Measurements from ENCODE around the gene LRRC14B. TPM values are rescaled to one million over a fixed set of nuclear protein-coding genes. Genes with fewer than 3 reads are reported as not detected.
"Not testable (repeated sequence)": the region's sequence is repeated elsewhere in the genome, so short reads cannot be mapped to it uniquely, and the experiment has no call there.

LRRC14B gene
- total RNA-seq, 4 donors from 2014 or later: not detected

- no peaks in the 10 kb centered on the region for H3K9me3 ChIP-seq
- H3K27me3 ChIP-seq: no peaks in the 10 kb centered on the region
- H3K4me3 ChIP-seq: no peak overlapping the region
- no peak overlapping the region for H3K27ac ChIP-seq
- H3K36me3 ChIP-seq: no peaks in the 10 kb centered on the region
- DNase-seq: peak in 1 of 3 donors; percentile 39
- no peak for TF ChIP-seq POLR2A (IDR thresholded peaks at IDR 0.05)
- TF ChIP-seq CTCF (IDR thresholded peaks at IDR 0.05): no peak
- peaks cover 0 to 7% (median 0%) of the 10 kb centered on the region in 4 donors for H3K4me1 ChIP-seq
Observed at GRCh38 chr5:196350-196749, 5.1 kb downstream of the LRRC14B start.

GRCh38 chr5:197031-197430 lies 5.7 kb downstream of the LRRC14B start:
- not testable (repeated sequence) for H3K27me3 ChIP-seq, H3K27ac ChIP-seq, H3K9me3 ChIP-seq, H3K36me3 ChIP-seq, H3K4me3 ChIP-seq, H3K4me1 ChIP-seq
- peak in 1 of 6 experiments; percentile 13 for TF ChIP-seq CTCF (IDR thresholded peaks at IDR 0.05)
- DNase-seq: peak in 1 of 3 donors; percentile 50

DNA sequence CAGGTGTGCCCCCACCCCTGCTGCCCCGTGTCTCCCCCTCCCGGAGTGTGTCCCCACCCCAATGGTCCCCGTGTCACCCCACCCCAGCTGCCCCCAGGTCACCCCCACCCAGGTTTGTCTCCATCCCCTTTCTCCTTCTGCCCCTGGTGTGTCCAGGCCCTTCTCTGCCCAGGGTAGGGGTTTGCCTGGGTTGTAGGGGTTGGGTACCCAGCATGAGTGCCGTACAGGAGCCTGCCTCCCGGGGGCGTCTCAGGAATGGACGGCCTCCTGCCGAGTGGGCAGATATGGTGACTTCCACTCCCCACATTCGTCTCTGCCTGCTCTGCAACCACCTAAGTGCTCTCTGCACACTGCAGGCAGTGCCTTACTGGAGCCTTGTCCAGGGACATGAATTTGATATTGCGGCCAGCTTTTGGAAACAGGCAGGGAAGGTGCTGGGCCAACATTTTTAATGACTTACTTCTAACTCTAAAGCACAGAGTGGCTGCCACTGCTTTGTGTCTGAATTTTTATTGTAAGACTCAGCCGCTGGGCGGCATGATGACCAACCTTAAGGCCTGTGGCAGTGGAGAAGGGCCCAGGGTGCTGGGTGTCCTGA lies 6.7 kb downstream of the LRRC14B start:
- Histone ChIP-seq H3K27me3 (no peaks in the 10 kb centered on the region), H3K27ac (no peak overlapping the region), H3K36me3 (peaks cover 0 to under 1% (median 0%) of the 10 kb centered on the region in 3 donors), H3K4me1 (no peaks in the 10 kb centered on the region), H3K9me3 (no peaks in the 10 kb centered on the region), H3K4me3 (no peak overlapping the region)
- TF ChIP-seq CTCF (IDR thresholded peaks at IDR 0.05): no peak
- DNase-seq: peak in 1 of 3 donors; percentile 34

DNA sequence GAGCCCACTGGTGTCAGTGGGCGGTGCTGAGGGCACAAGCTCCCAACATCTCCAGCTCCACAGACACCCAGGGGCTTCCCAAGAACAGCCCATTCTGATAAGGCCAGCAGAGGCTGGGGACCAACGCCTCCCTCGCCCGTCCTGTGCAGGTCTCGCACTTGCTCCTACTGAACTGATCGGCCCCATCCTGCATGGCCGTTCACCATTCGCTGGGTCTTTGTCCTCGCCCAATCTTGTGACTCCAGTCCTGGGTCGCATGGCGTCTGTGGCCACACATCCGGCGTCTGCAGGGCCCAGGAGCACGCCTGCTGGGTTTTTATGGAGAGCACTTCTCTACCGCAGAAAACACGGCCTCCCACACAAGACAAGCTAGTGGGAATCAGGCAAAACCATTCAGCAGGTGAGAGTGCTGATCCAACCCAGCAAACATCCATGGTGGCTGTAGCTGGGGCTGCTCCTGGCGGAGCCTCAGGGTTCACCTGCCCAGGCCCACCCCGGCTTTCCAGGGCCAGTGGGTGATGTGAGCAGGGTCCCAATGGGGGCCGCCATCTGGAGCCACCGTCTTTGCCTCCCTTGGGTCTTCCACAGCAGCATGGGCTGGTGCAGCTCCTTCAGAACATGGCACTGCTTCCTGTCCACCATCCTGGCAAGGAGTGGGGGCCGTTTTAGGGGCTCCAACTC lies 7.4 kb downstream of the LRRC14B start:
- DNase-seq: peak in 1 of 3 donors; percentile 38
- Histone ChIP-seq H3K27ac (no peak overlapping the region), H3K27me3 (no peaks in the 10 kb centered on the region), H3K4me3 (no peak overlapping the region), H3K4me1 (no peaks in the 10 kb centered on the region), H3K9me3 (no peaks in the 10 kb centered on the region), H3K36me3 (peaks cover 0 to 8% (median 0%) of the 10 kb centered on the region in 3 donors)
- no peak for TF ChIP-seq CTCF (IDR thresholded peaks at IDR 0.05)
- TF ChIP-seq POLR2A (IDR thresholded peaks at IDR 0.05): no peak

- TF ChIP-seq CTCF (IDR thresholded peaks at IDR 0.05) (no peak), POLR2A (IDR thresholded peaks at IDR 0.05) (no peak)
- H3K9me3 ChIP-seq: no peaks in the 10 kb centered on the region
- no peak overlapping the region for H3K27ac ChIP-seq
- no peak overlapping the region for H3K4me3 ChIP-seq
- DNase-seq: peak in 1 of 3 donors; percentile 31
- no peaks in the 10 kb centered on the region for H3K27me3 ChIP-seq
- no peaks in the 10 kb centered on the region for H3K4me1 ChIP-seq
- peaks cover 0 to 15% (median 0%) of the 10 kb centered on the region in 3 donors for H3K36me3 ChIP-seq
Observed at GRCh38 chr5:199197-199949, 8.1 kb downstream of the LRRC14B start.

Measured in Peyer's patch (tissue), 4 donors.